Effector memory CD8-positive, alpha-beta T cell (primary cell): ENCODE data around the gene KCNH5.

ENCODE experiments used
- ATAC-seq: fragments of 150-1000 bp; cut with Tn5 transposase; replicated peaks from 2 replicates; pipeline ENCODE4 v1.10.0; 2021; ENCODE audit warnings: mild to moderate bottlenecking, moderate library complexity
- DNase-seq, 3 experiments: peaks; one replicate each; pipeline ENCODE4 v3.0.0; 2021
- H3K27ac Mint-ChIP-seq, 2 donors: one replicate each; pipeline ENCODE4 v1.8.0; 2022; ENCODE audit warnings: mild to moderate bottlenecking in 2 of 2, mixed read lengths in 2 of 2, moderate library complexity in 2 of 2
- H3K27me3 Mint-ChIP-seq, 2 donors: one replicate each; pipeline ENCODE4 v1.8.0; 2022; ENCODE audit warnings: mixed read lengths in 2 of 2
- H3K36me3 Mint-ChIP-seq: one replicate; pipeline ENCODE4 v1.8.0; 2022; ENCODE audit warnings: mild to moderate bottlenecking, moderate library complexity, mixed read lengths; ENCODE audit not compliant: insufficient read depth
- H3K4me1 Mint-ChIP-seq, 2 donors: one replicate each; pipeline ENCODE4 v1.8.0; 2022; ENCODE audit warnings: low read depth in 2 of 2, mixed read lengths in 2 of 2
- H3K4me3 Mint-ChIP-seq, 2 donors: one replicate each; pipeline ENCODE4 v1.8.0; 2022; ENCODE audit warnings: mild to moderate bottlenecking in 2 of 2, mixed read lengths in 2 of 2, moderate library complexity in 2 of 2
- H3K9me3 Mint-ChIP-seq, 2 donors: one replicate each; pipeline ENCODE4 v1.8.0; 2022; ENCODE audit warnings: mixed read lengths in 2 of 2

Gene KCNH5

DNA sequence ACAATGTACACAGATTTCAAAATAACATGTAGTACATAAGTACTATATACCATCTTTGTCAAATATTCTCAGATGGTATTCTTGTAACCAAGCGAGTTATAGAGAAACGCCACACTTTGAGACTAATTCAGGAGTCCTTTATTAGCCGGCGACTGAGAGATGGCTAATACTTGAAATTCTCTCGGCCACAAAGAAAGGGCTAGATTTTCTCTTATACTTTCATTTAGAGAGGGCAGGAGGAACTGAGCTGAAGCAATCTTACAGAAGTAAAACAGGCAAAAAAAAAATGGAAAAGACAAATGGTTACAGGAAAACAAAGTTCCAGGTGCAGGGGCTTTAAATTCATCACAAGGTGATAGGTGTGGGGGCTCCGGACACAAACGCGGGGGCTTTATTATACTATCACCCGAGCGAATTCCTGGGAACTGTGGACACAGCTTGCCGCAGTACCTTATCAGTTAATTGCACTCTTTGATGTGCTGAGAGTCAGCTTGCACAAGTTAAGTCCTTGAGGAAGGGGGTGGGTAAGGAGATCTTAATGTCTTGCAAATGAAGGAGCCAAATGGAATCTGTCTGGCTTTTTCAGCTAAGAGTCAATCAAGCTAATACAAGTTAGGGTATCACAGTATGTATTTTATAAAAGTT lies 382.3 kb downstream of the KCNH5 start:
- H3K4me1 Mint-ChIP-seq = no peaks in the 10 kb centered on the region
- H3K27ac Mint-ChIP-seq = no peak overlapping the region
- no peak overlapping the region for H3K4me3 Mint-ChIP-seq
- no peak for DNase-seq
- no peaks in the 10 kb centered on the region for H3K27me3 Mint-ChIP-seq
- ATAC-seq = no peak
- H3K36me3 Mint-ChIP-seq = no peaks in the 10 kb centered on the region
- H3K9me3 Mint-ChIP-seq = peaks cover 8% of the 10 kb centered on the region in 2 donors

DNA sequence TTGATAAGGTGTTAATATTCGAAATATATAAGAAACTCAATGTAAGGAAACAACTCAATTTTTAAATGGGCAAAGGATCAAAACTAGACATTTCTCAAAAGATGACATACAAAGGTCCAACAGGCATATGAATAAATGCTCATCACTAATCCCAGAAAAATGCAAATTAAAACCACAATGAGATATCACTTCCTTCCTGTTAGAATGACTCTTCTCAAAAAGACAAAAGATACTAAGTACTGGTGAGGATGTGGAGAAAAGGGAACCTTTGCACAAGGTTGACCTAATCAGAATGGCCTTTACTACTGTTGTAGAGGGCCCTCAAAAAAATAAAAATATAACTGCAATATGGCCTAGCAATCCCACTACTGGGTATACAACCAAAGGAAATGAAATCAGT lies 383.4 kb downstream of the KCNH5 start:
- no peak for ATAC-seq
- H3K4me3 Mint-ChIP-seq = no peak overlapping the region
- H3K4me1 Mint-ChIP-seq = no peaks in the 10 kb centered on the region
- H3K9me3 Mint-ChIP-seq = peaks cover 10 to 16% of the 10 kb centered on the region in 2 donors
- no peak for DNase-seq
- H3K27ac Mint-ChIP-seq = no peak overlapping the region
- no peaks in the 10 kb centered on the region for H3K27me3 Mint-ChIP-seq
- no peaks in the 10 kb centered on the region for H3K36me3 Mint-ChIP-seq

DNA sequence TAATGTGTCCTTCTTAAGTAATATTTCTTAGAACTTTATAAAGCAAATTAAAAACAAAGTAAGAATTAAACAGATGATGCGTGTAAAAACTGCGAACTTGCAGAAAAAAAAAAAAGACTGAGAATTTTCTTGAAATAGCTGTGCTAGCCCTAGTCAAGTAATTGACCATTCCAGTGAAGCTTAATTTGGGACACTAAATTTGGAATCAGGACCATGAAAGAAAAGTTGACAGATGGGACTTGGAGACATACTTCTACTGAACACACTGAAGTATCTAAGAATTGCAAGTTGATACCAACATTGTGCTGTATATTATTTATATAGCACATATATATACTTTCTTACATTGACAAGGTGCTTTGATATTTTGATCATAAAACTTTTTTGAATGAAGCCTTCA lies 386.6 kb downstream of the KCNH5 start:
- ATAC-seq (no peak), DNase-seq (no peak)
- H3K4me1 Mint-ChIP-seq = no peaks in the 10 kb centered on the region
- no peak overlapping the region for H3K27ac Mint-ChIP-seq
- H3K36me3 Mint-ChIP-seq = no peaks in the 10 kb centered on the region
- no peaks in the 10 kb centered on the region for H3K27me3 Mint-ChIP-seq
- peaks cover 6 to 16% of the 10 kb centered on the region in 2 donors for H3K9me3 Mint-ChIP-seq
- no peak overlapping the region for H3K4me3 Mint-ChIP-seq

DNA sequence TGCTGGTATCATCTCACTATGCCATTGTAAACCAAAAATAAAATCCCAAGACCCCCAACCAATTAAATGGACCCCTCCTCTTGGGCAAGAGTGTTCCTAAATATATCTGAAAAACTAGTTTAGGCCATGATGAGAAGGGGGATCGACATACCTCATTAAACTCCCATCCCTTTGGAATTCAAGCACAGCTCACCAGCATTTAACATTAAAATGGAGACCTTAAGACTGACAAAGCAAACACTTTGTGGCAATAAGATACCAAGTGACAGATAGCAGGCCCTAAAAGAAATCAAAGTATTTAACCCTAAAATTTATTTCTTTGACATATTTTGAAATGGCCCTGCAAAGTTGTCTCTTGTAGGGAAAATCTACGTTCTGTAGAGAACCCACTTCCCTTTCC lies 387.9 kb downstream of the KCNH5 start:
- no peak for ATAC-seq
- Mint-ChIP-seq H3K4me1 (no peaks in the 10 kb centered on the region), H3K36me3 (no peaks in the 10 kb centered on the region), H3K4me3 (no peak overlapping the region), H3K27ac (no peak overlapping the region), H3K27me3 (no peaks in the 10 kb centered on the region), H3K9me3 (peaks cover 6 to 16% of the 10 kb centered on the region in 2 donors)
- DNase-seq = no peak

DNA sequence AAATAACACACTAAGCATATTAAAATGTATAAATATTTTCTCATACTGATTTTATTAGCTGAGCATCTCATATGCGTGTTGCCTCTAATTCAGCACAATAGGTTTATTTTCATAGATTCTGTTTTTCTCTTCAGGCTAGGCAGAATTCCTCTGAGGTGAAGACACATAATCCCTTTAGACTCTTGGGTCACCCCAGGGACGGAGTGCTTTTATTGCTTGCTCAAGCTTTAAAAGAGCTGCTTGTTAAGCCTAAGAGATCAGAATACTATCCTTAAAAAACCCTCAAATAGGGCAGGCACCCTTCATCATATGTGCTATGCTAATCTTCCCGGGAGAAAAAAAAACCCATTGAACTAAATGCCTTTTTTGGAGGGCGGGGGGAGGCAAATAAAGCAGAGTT lies 390.1 kb downstream of the KCNH5 start:
- H3K27me3 Mint-ChIP-seq = no peaks in the 10 kb centered on the region
- no peaks in the 10 kb centered on the region for H3K36me3 Mint-ChIP-seq
- ATAC-seq (no peak), DNase-seq (no peak)
- H3K27ac Mint-ChIP-seq = no peak overlapping the region
- H3K4me1 Mint-ChIP-seq = no peaks in the 10 kb centered on the region
- H3K9me3 Mint-ChIP-seq = peaks cover 2 to 8% of the 10 kb centered on the region in 2 donors
- H3K4me3 Mint-ChIP-seq = no peak overlapping the region

DNA sequence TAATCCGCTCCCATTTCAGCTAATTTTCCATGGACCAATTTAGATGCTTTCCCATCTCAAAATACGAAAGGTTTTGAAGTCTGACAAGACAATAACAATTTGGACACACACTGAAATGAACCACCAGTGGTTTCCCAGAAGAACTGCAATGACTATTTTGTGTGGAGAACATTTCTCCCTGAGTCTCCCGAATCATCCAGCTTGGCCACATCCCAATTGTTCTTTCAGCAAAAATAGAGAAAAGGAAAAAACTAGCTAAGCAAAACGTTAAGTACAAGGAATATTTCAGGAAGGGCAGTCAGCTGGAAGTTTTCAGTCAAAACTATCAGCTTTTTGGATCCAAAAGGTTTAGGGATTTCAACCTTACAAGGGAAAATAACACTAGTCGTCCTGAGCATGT lies 390.6 kb downstream of the KCNH5 start:
- ATAC-seq = no peak

More for the DNA sequence above, 390.6 kb downstream of the KCNH5 start:
- no peak overlapping the region for H3K4me3 Mint-ChIP-seq
- no peaks in the 10 kb centered on the region for H3K27me3 Mint-ChIP-seq
- H3K9me3 Mint-ChIP-seq = peaks cover 2 to 8% of the 10 kb centered on the region in 2 donors
- no peaks in the 10 kb centered on the region for H3K36me3 Mint-ChIP-seq
- H3K27ac Mint-ChIP-seq = no peak overlapping the region
- H3K4me1 Mint-ChIP-seq = no peaks in the 10 kb centered on the region
- no peak for DNase-seq
